ENCODE measurements around the gene TMEM132D. TPM values are rescaled to one million over a fixed set of nuclear protein-coding genes. Genes with fewer than 3 reads are reported as not detected.

TMEM132D gene
- polyA plus RNA-seq, 1 donor from 2014 or later = 1.3 TPM

GRCh38 chr12:129201029-129201428 lies 702.8 kb downstream of the TMEM132D start:
- Histone ChIP-seq H3K4me3 (ENCODE audit: low read length) (no peak overlapping the region), H3K36me3 (ENCODE audit: insufficient read depth, low read length) (no peaks in the 10 kb centered on the region), H3K27ac (ENCODE audit: low read length) (no peak overlapping the region), H4K20me1 (ENCODE audit: insufficient read depth) (no peaks in the 10 kb centered on the region), H3K9me2 (ENCODE audit: insufficient read depth, low read length) (no peaks in the 10 kb centered on the region), H2AFZ (ENCODE audit: low read depth, low read length) (no peak overlapping the region), H3K79me2 (replicated peaks; ENCODE audit: insufficient read depth, low read length) (no peaks in the 10 kb centered on the region), H3K4me2 (ENCODE audit: low read length) (no peak overlapping the region), H3K27me3 (ENCODE audit: insufficient read depth, low read depth, low read length) (no peaks in the 10 kb centered on the region), H3F3A (ENCODE audit: insufficient read depth, low read length, poor library complexity, severe bottlenecking) (no peaks in the 10 kb centered on the region), H3K9me3 (ENCODE audit: low read length) (no peaks in the 10 kb centered on the region), H3K9ac (ENCODE audit: low read length) (no peak overlapping the region)
- TF ChIP-seq, protein P1, sequence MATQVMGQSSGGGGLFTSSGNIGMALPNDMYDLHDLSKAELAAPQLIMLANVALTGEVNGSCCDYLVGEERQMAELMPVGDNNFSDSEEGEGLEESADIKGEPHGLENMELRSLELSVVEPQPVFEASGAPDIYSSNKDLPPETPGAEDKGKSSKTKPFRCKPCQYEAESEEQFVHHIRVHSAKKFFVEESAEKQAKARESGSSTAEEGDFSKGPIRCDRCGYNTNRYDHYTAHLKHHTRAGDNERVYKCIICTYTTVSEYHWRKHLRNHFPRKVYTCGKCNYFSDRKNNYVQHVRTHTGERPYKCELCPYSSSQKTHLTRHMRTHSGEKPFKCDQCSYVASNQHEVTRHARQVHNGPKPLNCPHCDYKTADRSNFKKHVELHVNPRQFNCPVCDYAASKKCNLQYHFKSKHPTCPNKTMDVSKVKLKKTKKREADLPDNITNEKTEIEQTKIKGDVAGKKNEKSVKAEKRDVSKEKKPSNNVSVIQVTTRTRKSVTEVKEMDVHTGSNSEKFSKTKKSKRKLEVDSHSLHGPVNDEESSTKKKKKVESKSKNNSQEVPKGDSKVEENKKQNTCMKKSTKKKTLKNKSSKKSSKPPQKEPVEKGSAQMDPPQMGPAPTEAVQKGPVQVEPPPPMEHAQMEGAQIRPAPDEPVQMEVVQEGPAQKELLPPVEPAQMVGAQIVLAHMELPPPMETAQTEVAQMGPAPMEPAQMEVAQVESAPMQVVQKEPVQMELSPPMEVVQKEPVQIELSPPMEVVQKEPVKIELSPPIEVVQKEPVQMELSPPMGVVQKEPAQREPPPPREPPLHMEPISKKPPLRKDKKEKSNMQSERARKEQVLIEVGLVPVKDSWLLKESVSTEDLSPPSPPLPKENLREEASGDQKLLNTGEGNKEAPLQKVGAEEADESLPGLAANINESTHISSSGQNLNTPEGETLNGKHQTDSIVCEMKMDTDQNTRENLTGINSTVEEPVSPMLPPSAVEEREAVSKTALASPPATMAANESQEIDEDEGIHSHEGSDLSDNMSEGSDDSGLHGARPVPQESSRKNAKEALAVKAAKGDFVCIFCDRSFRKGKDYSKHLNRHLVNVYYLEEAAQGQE (IDR thresholded peaks at IDR 0.05; ENCODE audit: borderline replicate concordance) = no peak
- TF ChIP-seq TAF1 (IDR thresholded peaks at IDR 0.05; ENCODE audit: low read depth) = no peak
- TF ChIP-seq POLR2AphosphoS5 (IDR thresholded peaks at IDR 0.05) = no peak
- TF ChIP-seq SMC3 (conservative IDR thresholded peaks at IDR 0.05; ENCODE audit: poor library complexity) = no peak
- TF ChIP-seq MXI1 (conservative IDR thresholded peaks at IDR 0.05; ENCODE audit: poor library complexity, severe bottlenecking) = no peak

DNA sequence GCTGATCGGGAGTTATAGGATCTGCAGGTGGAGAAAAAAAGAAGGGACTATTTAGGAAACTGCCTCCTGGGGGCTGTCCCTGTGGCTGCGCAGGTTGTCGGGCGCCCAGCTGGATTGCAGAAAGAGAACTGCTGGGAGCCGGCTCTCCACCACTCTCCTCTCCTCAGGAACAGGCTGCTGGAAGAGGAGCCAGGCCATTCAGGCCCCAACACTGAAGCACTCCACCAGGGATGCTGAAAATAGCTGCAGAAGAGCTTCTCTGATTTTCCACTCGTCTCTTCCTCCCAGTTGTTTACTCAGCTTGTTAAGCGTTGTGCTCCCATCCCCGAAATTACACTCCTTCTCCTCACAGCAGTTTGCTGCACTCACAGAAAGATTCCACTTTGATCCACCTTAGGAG lies 703.2 kb downstream of the TMEM132D start:
- Histone ChIP-seq H3K27me3 (ENCODE audit: insufficient read depth, low read depth, low read length) (no peaks in the 10 kb centered on the region), H3K4me3 (ENCODE audit: low read length) (no peak overlapping the region), H4K20me1 (ENCODE audit: insufficient read depth) (no peaks in the 10 kb centered on the region), H3K9me3 (ENCODE audit: low read length) (no peaks in the 10 kb centered on the region), H3K9me2 (ENCODE audit: insufficient read depth, low read length) (no peaks in the 10 kb centered on the region), H3K79me2 (replicated peaks; ENCODE audit: insufficient read depth, low read length) (no peaks in the 10 kb centered on the region), H3K27ac (ENCODE audit: low read length) (no peak overlapping the region), H2AFZ (ENCODE audit: low read depth, low read length) (no peak overlapping the region), H3F3A (ENCODE audit: insufficient read depth, low read length, poor library complexity, severe bottlenecking) (no peaks in the 10 kb centered on the region), H3K36me3 (ENCODE audit: insufficient read depth, low read length) (no peaks in the 10 kb centered on the region), H3K4me2 (ENCODE audit: low read length) (no peak overlapping the region), H3K9ac (ENCODE audit: low read length) (no peak overlapping the region)
- TF ChIP-seq POLR2AphosphoS5 (IDR thresholded peaks at IDR 0.05) (no peak), EP300 (conservative IDR thresholded peaks at IDR 0.05; ENCODE audit: poor library complexity, severe bottlenecking) (no peak), CTCF (IDR thresholded peaks at IDR 0.05; ENCODE audit: poor library complexity, severe bottlenecking) (no peak), EZH2 (IDR thresholded peaks at IDR 0.05; ENCODE audit: borderline replicate concordance, insufficient read depth, low read length, poor library complexity, severe bottlenecking) (no peak), MXI1 (conservative IDR thresholded peaks at IDR 0.05; ENCODE audit: poor library complexity, severe bottlenecking) (no peak), TAF1 (IDR thresholded peaks at IDR 0.05; ENCODE audit: low read depth) (no peak), SMC3 (conservative IDR thresholded peaks at IDR 0.05; ENCODE audit: poor library complexity) (no peak), RAD21 (conservative IDR thresholded peaks at IDR 0.05) (no peak)
- TF ChIP-seq, protein P1 (IDR thresholded peaks at IDR 0.05; ENCODE audit: borderline replicate concordance) = no peak

Measured in neural cell (in vitro differentiated cells).